ENCODE measurements around the gene WFIKKN2. TPM values are rescaled to one million over a fixed set of nuclear protein-coding genes. Genes with fewer than 3 reads are reported as not detected.

Gene WFIKKN2
- total RNA-seq, 1 donor from 2014 or later = 1.9 TPM

GRCh38 chr17:50833510-50834428, 1.6 kb upstream of the WFIKKN2 start:
- no peak for DNase-seq (ENCODE audit: low spot score)

- peak; percentile 57 for DNase-seq (ENCODE audit: low spot score)
Observed at GRCh38 chr17:50834429-50835300, 721 bp upstream of the WFIKKN2 start.

GRCh38 chr17:50836826-50837225, 1.4 kb downstream of the WFIKKN2 start:
- DNase-seq (ENCODE audit: low spot score) = no peak

- DNase-seq (ENCODE audit: low spot score) = no peak
Observed at GRCh38 chr17:50837286-50837979, 2.0 kb downstream of the WFIKKN2 start.

- DNase-seq (ENCODE audit: low spot score) = no peak
Observed at GRCh38 chr17:50837980-50838954, 2.9 kb downstream of the WFIKKN2 start.

GRCh38 chr17:50839591-50840310, 4.4 kb downstream of the WFIKKN2 start:
- DNase-seq (ENCODE audit: low spot score) = no peak

- no peak for DNase-seq (ENCODE audit: low spot score)
Observed at GRCh38 chr17:50840311-50840851, 5.0 kb downstream of the WFIKKN2 start.

GRCh38 chr17:50841277-50841948, 6.0 kb downstream of the WFIKKN2 start:
- no peak for DNase-seq (ENCODE audit: low spot score)

GRCh38 chr17:50841949-50842354, 6.6 kb downstream of the WFIKKN2 start:
- peak; percentile 82 for DNase-seq (ENCODE audit: low spot score)

- DNase-seq (ENCODE audit: low spot score) = no peak
Observed at GRCh38 chr17:50842506-50843149, 7.2 kb downstream of the WFIKKN2 start.

- DNase-seq (ENCODE audit: low spot score) = no peak
Observed at GRCh38 chr17:50843150-50843905, 7.9 kb downstream of the WFIKKN2 start.

GRCh38 chr17:50844117-50844700, 8.8 kb downstream of the WFIKKN2 start:
- DNase-seq (ENCODE audit: low spot score) = no peak

GRCh38 chr17:50845240-50846147, 10.1 kb downstream of the WFIKKN2 start:
- no peak for DNase-seq (ENCODE audit: low spot score)

- DNase-seq (ENCODE audit: low spot score) = no peak
Observed at GRCh38 chr17:50847566-50847965, 12.2 kb downstream of the WFIKKN2 start.

- no peak for DNase-seq (ENCODE audit: low spot score)
Observed at GRCh38 chr17:50848039-50848438, 12.7 kb downstream of the WFIKKN2 start.

- DNase-seq (ENCODE audit: low spot score) = no peak
Observed at GRCh38 chr17:50848711-50849110, 13.3 kb downstream of the WFIKKN2 start.

All from umbilical cord (tissue), 2 donors.